Measurements from ENCODE around the gene EPHB3. TPM values are rescaled to one million over a fixed set of nuclear protein-coding genes. Genes with fewer than 3 reads are reported as not detected.
A peak's percentile ranks its signal among the peaks of the same experiment; 100 is the strongest.

Gene EPHB3
- total RNA-seq, 1 donor from 2014 or later = 0.65 TPM

- DNase-seq (ENCODE audit: low spot score) = no peak
- ATAC-seq = no peak
Measured at GRCh38 chr3:184543256-184543655, 18.3 kb upstream of the EPHB3 start.

DNA sequence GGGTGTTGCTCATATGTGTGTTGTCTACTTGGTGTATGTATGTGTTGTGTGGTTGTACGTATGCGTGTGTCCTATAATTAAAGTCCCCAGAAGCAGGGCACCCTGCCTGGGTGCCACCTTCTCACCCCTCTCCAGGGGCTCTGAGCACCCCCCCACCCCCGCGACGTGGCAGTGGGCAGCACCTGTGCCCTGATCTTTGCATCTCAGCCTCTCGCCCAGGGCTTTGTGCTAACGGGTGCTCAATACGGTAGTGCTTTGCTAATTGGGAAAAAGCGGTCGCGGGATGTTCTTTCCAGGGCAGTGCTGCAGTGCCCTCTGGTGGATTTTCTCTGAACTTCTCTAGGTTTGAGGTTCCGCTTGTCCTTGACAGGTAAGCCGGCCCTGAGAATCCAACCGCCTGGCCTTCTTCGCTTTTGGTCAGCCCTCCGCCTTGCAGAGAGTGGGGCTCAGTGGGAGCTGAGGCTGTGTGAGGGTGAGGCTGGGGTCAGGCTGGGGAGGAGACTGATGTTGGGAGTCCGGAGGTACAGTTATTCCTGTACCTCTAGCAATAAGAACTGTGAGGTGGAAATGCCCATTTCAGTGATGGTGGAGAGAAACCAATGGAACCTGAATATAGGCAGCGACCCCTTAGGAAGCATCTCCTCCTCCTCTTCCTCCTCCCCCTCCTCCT lies 17.6 kb upstream of the EPHB3 start:
- ATAC-seq (peak; percentile 91), DNase-seq (ENCODE audit: low spot score) (peak; percentile 72)

GRCh38 chr3:184544513-184544861 lies 17.1 kb upstream of the EPHB3 start:
- no peak for ATAC-seq

GRCh38 chr3:184545769-184546168 lies 15.8 kb upstream of the EPHB3 start:
- DNase-seq (ENCODE audit: low spot score) = no peak
- no peak for ATAC-seq

More at GRCh38 chr3:184544513-184544861, 17.1 kb upstream of the EPHB3 start:
- no peak for DNase-seq (ENCODE audit: low spot score)

- peak; percentile 36 for ATAC-seq
- DNase-seq (ENCODE audit: low spot score) = no peak
Measured at GRCh38 chr3:184546252-184546651, 15.3 kb upstream of the EPHB3 start.

DNA sequence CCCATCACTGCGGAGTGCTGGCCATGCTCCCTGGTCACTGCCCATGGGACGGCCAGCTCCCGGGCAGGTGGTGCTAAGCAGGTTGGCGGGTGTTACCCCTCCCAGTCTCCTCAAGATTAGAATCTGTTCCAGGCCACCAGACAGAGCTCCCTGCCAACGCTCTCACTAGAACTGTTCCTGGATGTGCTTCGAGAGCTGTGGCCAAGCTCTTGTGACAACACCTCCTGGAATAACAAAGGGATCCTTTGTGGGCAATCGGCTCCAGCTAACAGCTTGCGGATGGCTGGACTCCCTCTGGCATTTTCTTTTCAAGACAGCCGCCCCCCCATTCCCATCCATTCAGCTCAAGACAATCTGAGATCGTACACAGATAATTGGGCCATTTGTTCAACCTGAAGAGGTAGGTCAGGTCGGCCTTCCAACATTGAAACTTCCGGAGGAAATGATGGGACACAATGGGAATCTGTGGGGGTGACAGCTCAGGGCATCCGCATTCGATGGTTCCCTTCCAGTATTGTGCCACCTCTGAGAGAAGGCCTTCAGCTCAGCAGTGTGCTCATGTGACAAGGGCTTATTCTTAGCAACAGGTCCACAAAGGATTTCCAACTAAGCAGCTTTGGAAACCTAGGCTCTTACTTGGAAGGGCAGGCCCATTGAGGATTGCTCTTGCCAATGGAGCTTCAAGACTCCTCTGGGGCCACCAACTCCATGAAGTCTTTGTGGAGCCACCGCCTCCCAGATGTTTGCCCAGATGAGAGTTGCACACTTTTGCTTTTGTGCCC lies 11.6 kb upstream of the EPHB3 start:
- ATAC-seq = no peak
- DNase-seq (ENCODE audit: low spot score) = no peak

DNA sequence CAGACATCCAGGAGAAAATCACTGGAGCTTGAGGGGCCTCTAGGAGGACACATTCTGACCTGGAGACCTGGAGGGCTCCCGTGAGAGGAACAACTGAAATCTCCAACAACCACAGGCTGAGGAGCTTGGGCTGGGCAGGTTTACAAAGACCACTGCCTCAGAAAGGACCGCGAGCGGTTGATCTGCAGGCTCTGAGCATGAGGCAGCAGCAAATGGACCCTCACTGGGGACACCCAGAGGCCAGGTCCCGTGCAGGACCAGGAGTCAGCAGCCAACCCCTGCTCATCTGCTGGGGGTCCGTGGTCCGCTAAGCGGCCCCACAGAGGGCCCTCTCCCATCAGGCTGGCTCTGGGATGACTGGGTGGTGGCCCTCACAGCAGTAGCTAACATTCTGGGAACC lies 10.5 kb upstream of the EPHB3 start:
- no peak for DNase-seq (ENCODE audit: low spot score)

GRCh38 chr3:184551614-184552256 lies 9.8 kb upstream of the EPHB3 start:
- DNase-seq (ENCODE audit: low spot score) = no peak
- no peak for ATAC-seq

More for the DNA sequence above, 10.5 kb upstream of the EPHB3 start:
- no peak for ATAC-seq

- no peak for DNase-seq (ENCODE audit: low spot score)
- no peak for ATAC-seq
Measured at GRCh38 chr3:184552296-184552695, 9.3 kb upstream of the EPHB3 start.

DNA sequence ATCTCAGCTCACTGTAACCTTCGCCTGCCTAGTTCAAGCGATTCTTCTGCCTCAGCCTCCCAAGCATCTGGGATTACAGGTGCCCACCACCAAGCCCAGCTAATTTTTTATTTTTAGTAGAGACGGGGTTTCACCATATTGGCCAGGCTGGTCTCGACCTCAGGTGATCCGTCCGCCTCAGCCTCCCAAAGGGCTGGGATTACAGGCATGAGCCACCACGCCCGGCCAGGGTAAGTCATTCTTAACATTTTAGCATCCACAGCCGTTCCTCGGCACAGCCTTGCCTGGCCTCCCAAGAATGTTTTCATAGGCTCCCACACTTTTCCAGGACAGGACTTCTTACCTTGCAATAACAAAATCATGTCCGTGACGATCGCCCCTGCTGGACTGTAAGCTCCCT lies 8.7 kb upstream of the EPHB3 start:
- no peak for DNase-seq (ENCODE audit: low spot score)

GRCh38 chr3:184553385-184553784 lies 8.2 kb upstream of the EPHB3 start:
- no peak for ATAC-seq
- DNase-seq (ENCODE audit: low spot score) = no peak

More for the DNA sequence above, 8.7 kb upstream of the EPHB3 start:
- no peak for ATAC-seq

DNA sequence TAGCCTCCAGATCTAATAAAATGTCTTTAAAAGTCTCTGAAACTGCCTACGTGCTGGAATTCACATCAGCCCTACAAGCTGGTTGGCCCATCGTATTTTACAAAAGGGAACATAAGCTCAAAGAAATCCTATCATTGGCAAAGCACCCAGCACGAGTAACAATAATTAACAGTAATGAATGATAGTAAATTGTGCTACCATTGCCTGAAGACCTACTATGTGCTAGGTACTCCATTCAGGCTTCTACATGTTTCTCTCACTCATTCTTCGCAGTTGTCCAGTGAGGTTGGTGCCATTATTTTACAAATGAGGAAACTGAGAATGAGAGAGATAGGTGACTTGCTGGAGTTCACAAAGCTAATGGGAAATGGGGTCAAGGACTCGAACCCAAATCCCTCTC lies 7.1 kb upstream of the EPHB3 start:
- DNase-seq (ENCODE audit: low spot score) = no peak
- ATAC-seq = no peak

GRCh38 chr3:184556582-184557347 lies 4.8 kb upstream of the EPHB3 start:
- no peak for ATAC-seq
- DNase-seq (ENCODE audit: low spot score) = no peak

DNA sequence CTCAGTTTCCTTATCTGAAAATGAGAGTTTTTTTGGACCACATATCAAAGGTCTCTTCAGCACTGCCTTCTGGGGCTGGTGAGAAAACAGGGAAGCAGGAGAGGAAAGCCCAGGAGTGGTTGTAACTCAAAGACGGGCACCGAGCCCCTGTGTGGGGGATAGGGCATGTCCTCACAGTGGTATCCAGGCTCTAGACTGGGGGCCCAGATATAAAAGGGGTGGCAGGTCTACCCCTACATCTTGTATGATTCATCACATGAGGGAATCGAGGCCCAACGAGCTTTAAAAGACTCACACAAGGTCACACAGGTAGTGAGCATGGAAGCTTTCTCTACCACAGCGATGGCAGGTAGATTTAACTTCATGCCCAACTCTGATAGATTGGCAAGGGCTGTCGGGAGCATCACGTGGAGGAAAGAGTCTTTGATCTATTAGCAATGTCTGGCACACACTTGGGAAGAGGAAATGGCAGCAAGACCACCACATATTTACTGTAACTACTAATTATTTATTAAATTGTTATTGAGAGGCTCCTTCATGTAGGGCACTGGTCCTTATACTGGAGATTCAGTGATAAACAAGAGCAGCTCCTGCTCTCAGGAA lies 4.1 kb upstream of the EPHB3 start:
- DNase-seq (ENCODE audit: low spot score) (no peak), ATAC-seq (no peak)

- no peak for DNase-seq (ENCODE audit: low spot score)
Measured at GRCh38 chr3:184558726-184559125, 2.9 kb upstream of the EPHB3 start.

DNA sequence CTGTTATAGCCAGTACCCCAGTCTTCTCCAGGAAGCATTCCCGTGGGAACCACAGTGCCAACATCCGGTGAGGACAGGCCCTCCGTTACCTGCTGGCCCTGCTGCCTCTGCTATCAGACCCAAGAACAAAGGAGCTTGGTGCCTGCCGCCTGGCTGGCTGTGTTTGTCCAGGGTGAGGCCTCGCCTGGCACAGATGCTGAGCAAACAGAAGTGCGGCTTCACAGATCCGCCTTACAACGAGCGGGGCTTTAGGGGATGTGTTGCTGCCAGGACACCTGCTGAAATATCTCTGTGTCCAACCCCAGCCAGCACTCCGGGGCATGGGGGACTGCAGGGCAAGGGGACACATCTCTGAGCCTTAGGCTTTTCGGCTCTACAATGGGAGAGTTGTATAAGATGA lies 2.2 kb upstream of the EPHB3 start:
- no peak for DNase-seq (ENCODE audit: low spot score)
- ATAC-seq = no peak

More at GRCh38 chr3:184558726-184559125, 2.9 kb upstream of the EPHB3 start:
- ATAC-seq = no peak

DNA sequence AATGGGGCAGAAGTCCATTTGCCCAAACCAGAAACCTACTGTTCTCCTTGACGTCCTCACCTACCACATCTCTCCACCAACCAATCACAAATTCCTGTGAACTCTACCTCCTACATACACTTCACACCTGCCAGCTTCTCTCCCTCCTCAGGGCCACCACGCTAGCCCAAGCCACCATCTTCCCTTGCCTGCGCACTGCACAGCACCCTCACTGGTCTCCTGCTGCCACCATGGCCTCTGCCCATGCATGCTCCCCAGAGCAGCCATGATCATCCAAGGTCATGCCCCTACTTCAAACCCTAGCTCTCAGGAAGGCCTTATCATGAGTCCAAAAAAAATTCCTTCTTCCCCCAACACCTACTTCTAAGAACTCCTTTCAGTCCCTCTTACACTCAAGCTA lies 1.1 kb upstream of the EPHB3 start:
- no peak for DNase-seq (ENCODE audit: low spot score)
- no peak for ATAC-seq

DNA sequence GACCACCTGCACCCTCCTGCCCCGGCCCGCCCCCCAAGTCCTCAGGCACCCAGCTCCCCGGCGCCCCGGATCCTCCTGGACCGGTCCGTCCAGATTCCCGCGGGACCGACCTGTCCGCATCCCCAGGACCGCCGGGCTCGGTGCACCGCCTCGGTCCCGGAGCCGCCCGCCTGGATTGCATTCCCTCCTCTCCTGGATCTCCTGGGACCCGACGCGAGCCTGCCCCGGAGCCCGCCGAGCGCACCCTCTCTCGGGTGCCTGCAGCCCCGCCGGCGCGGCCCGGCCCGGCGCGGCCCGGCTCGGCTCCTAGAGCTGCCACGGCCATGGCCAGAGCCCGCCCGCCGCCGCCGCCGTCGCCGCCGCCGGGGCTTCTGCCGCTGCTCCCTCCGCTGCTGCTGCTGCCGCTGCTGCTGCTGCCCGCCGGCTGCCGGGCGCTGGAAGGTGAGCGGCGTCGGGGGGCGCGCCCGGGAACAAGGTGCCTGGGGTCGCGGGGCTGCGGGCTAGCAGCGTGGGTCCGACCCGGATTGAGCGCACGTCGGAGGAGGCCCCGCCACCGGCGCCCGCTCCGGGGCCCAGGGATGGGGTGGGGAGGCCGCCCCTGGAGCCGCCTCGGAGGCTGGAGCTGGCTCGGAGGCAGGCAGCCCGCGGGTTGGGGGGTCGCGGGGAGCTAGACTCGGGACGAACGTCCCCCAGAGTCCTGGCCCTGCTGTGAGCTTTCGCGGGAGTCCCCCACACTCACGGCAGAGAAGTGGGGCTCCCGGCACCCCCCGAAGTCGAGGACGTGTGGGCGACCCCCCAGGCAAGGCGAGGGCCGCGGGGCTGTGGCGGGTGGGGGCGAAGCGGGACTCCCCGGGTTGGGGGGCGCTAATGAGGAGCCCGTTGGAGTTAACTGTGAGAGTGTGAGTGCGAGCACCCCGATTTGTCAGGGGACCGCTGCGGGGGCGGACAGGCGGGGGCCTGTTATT lies 610 bp downstream of the EPHB3 start:
- ATAC-seq (peak; percentile 33), DNase-seq (ENCODE audit: low spot score) (no peak)

GRCh38 chr3:184562878-184563560 lies 1.4 kb downstream of the EPHB3 start:
- DNase-seq (ENCODE audit: low spot score) = no peak
- no peak for ATAC-seq

Data from left lobe of liver (tissue), 2 donors.